Measurements from ENCODE around the gene SKAP1.
"Not testable (repeated sequence)": the region's sequence is repeated elsewhere in the genome, so short reads cannot be mapped to it uniquely, and the experiment has no call there.

The SKAP1 gene

DNA sequence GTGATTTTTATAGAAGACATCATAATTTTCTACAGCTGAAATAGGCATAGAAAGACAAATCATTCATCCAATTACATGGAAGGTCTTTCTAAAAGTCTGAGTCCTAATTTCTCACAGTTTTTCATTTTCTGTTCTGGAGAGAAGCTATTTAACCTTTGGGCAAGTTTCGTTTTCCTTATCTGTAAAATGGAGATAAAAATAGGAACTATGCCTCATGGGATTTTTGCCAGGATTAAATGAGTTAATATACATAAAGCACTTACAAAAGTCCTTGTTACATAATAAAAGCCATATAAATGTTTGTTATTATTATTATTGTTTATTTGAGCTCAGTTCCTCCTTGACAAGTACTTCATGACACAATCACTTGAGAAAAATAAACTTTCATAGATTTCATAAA is 121.4 kb downstream of the SKAP1 start:
- Mint-ChIP-seq H3K36me3 (no peaks in the 10 kb centered on the region), H3K4me3 (no peak overlapping the region), H3K9me3 (no peaks in the 10 kb centered on the region), H3K27ac (no peak overlapping the region), H3K4me1 (no peaks in the 10 kb centered on the region), H3K27me3 (peaks cover 37% of the 10 kb centered on the region)
- no peak for ATAC-seq

DNA sequence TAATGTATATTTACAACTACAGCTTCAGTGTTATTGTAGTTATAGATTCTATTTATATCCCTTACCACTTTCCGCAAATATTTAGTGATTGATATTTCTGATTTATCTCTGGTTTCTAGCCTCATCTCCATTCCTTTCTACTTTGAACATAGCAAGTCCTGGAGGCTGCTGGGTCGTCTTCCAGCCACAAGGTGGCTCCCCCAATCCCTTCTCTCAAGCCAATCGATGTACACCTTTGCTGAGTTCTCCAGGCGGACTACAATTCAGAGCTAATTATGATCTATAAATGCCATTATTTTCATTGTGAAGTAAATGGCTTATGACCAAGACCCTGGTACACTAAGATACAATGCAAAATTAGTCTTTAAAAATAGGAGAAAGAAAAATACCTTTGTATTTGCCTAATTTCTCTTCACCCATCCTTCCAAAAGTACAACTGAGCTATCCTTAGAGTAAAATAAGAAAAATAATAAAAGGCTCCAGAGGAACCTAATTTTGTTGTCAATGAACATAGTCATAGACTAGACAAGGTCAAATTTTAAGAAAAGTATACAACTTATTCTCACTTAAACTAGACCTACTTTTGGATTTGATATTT is 122.1 kb downstream of the SKAP1 start:
- Mint-ChIP-seq H3K9me3 (no peaks in the 10 kb centered on the region), H3K27me3 (peaks cover 37% of the 10 kb centered on the region), H3K36me3 (no peaks in the 10 kb centered on the region), H3K4me1 (no peaks in the 10 kb centered on the region), H3K27ac (no peak overlapping the region), H3K4me3 (no peak overlapping the region)
- peak; percentile 73 for ATAC-seq

GRCh38 chr17:48307255-48307654 is 122.8 kb downstream of the SKAP1 start:
- H3K27ac Mint-ChIP-seq: no peak overlapping the region
- no peak overlapping the region for H3K4me3 Mint-ChIP-seq
- no peaks in the 10 kb centered on the region for H3K4me1 Mint-ChIP-seq
- no peaks in the 10 kb centered on the region for H3K9me3 Mint-ChIP-seq
- peaks cover 37% of the 10 kb centered on the region for H3K27me3 Mint-ChIP-seq
- no peaks in the 10 kb centered on the region for H3K36me3 Mint-ChIP-seq
- ATAC-seq: no peak

DNA sequence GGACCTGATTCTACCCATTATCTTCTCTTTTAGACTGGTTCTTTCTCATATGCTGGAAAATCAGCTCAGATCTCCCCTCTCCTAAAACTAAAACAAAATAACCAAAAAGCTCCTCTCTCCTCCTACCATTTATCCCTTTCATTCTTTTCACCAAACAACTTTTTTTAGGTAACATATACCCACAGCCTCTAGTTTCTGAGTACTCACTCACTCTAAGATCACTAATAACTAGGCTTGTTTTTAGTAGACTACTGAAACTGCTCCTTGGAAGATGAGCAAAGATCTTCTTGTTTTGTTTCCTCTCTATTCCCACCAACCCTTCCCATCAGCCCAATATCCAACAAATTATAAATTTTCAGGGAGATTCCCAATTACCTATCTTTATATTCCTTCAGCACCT is 129.0 kb downstream of the SKAP1 start:
- Mint-ChIP-seq H3K27ac (no peak overlapping the region), H3K36me3 (no peaks in the 10 kb centered on the region), H3K27me3 (no peaks in the 10 kb centered on the region), H3K4me1 (peaks cover 11% of the 10 kb centered on the region), H3K4me3 (no peak overlapping the region), H3K9me3 (no peaks in the 10 kb centered on the region)
- no peak for ATAC-seq

DNA sequence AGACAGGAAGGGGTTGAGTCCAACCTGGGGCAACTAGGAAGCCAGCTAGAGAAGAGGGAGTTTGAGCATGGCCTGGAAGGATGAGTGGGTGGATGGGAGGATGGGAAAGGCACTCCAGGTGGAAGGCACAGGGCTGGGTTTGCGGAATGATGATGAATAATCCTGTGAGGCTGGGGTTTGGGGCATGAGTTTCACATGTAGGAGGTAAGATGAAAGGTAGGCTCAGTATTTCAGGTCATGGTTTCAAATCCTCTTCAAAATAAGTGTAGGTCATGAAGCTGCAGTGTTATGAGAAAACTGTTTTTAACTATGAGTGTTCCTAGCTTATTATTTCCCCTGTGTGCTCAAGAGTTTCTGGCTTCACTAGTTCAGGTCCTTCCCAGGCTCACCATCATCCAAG is 130.3 kb downstream of the SKAP1 start:
- Mint-ChIP-seq H3K9me3 (no peaks in the 10 kb centered on the region), H3K4me3 (no peak overlapping the region), H3K27ac (no peak overlapping the region), H3K27me3 (no peaks in the 10 kb centered on the region), H3K4me1 (peaks cover 23% of the 10 kb centered on the region), H3K36me3 (no peaks in the 10 kb centered on the region)
- peak; percentile 70 for ATAC-seq

GRCh38 chr17:48297825-48298224 is 132.2 kb downstream of the SKAP1 start:
- ATAC-seq: no peak
- no peaks in the 10 kb centered on the region for H3K36me3 Mint-ChIP-seq
- no peaks in the 10 kb centered on the region for H3K27me3 Mint-ChIP-seq
- no peak overlapping the region for H3K27ac Mint-ChIP-seq
- peaks cover 23% of the 10 kb centered on the region for H3K4me1 Mint-ChIP-seq
- H3K4me3 Mint-ChIP-seq: no peak overlapping the region
- no peaks in the 10 kb centered on the region for H3K9me3 Mint-ChIP-seq

- Mint-ChIP-seq H3K4me3 (no peak overlapping the region), H3K4me1 (peaks cover 23% of the 10 kb centered on the region), H3K9me3 (no peaks in the 10 kb centered on the region), H3K27me3 (no peaks in the 10 kb centered on the region), H3K27ac (no peak overlapping the region), H3K36me3 (no peaks in the 10 kb centered on the region)
- no peak for ATAC-seq
Measured at GRCh38 chr17:48296453-48296852, 133.6 kb downstream of the SKAP1 start.

- peak overlapping the region; percentile 76 for H3K4me3 Mint-ChIP-seq
- peak; percentile 71 for ATAC-seq
- no peaks in the 10 kb centered on the region for H3K27me3 Mint-ChIP-seq
- H3K27ac Mint-ChIP-seq: peak overlapping the region; percentile 86
- peaks cover 23% of the 10 kb centered on the region for H3K4me1 Mint-ChIP-seq
- no peaks in the 10 kb centered on the region for H3K36me3 Mint-ChIP-seq
- no peaks in the 10 kb centered on the region for H3K9me3 Mint-ChIP-seq
Measured at GRCh38 chr17:48295362-48296288, 134.4 kb downstream of the SKAP1 start.

DNA sequence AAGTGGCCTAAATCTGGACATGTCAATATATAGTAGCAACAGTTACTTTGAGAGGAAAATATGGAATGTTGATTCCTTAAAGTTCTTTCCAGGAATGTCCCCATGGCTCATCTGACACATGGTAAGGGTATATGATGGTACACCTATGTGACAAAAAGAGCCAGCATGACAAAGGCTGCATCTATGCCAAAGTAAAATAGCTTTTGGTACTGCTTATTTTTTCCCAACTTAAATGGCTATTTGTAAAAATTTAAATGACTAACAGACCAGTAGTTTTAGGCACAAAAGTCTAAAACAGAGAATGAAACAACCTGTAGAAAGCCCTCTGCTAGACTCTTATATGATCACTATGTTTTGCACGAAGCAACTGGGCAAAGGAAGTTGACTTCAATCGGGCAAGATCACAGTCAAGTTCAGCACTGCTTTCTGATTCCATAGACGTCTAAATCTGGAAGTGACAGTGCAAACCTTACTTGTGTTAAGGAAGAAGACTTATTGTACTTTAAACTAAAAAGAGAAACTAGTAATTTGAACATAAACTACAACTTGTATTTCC is 135.1 kb downstream of the SKAP1 start:
- Mint-ChIP-seq H3K9me3 (no peaks in the 10 kb centered on the region), H3K36me3 (no peaks in the 10 kb centered on the region), H3K4me1 (peaks cover 19% of the 10 kb centered on the region), H3K27ac (peak overlapping the region; percentile 86), H3K4me3 (peak overlapping the region; percentile 76), H3K27me3 (no peaks in the 10 kb centered on the region)
- peak; percentile 50 for ATAC-seq

GRCh38 chr17:48294020-48294805 is 135.8 kb downstream of the SKAP1 start:
- no peak for ATAC-seq
- no peaks in the 10 kb centered on the region for H3K36me3 Mint-ChIP-seq
- H3K9me3 Mint-ChIP-seq: no peaks in the 10 kb centered on the region
- H3K4me1 Mint-ChIP-seq: peaks cover 12% of the 10 kb centered on the region
- no peak overlapping the region for H3K4me3 Mint-ChIP-seq
- H3K27me3 Mint-ChIP-seq: no peaks in the 10 kb centered on the region
- H3K27ac Mint-ChIP-seq: peak overlapping the region; percentile 86

DNA sequence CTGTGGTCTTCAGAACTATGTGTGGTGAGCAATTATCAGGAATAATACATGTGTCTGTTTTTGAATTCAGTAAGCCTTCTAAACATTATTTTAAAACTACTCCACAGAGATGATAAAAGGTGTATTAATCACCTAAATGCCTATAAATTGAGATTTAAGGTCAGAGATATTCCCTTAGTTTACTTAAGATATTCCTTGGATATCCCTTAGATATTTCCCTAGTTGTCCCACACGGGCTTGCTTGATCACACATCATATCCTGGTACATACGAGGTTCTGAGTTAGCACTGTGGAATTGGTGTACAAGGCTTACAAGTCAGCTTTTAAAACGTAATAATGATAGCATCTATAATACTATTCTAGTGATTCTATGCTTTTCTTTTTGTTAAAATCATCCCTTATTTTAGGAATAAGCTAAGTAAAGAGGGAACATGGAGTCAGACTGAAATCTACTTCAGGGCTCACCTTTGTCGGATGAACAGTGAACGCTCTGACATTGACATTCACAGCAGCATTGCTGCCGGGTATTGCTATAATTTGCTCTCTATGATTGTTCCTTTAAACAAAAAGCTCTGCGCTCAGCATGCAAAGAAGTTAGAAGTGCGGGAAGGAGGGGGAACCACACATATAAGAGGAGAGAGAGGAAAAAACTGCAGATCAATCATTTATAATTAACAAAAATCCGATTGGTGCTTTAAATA is 136.5 kb downstream of the SKAP1 start:
- ATAC-seq: no peak
- Mint-ChIP-seq H3K27me3 (no peaks in the 10 kb centered on the region), H3K36me3 (no peaks in the 10 kb centered on the region), H3K4me1 (peaks cover 12% of the 10 kb centered on the region), H3K27ac (no peak overlapping the region), H3K9me3 (no peaks in the 10 kb centered on the region), H3K4me3 (no peak overlapping the region)

DNA sequence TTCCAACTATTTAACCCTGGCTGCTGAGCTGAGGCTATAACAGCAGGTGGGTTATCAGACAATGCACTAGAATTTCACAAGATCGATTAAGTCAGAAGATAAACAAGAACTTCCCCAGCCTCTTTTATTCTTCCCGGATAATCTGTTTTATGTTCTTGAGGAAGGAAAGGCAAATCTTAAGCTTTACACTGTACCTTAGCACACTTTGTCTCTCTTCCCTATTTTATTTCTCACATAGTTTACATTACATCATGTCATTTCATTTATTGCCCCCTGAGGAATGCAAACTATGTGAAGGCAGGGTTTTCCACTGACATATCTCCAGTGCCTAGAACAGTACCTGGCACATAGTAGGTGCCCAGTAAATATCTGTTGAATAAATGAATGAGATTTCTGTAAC is 139.6 kb downstream of the SKAP1 start:
- no peak for ATAC-seq
- Mint-ChIP-seq H3K9me3 (no peaks in the 10 kb centered on the region), H3K36me3 (no peaks in the 10 kb centered on the region), H3K27ac (no peak overlapping the region), H3K4me3 (no peak overlapping the region), H3K4me1 (peaks cover 6% of the 10 kb centered on the region), H3K27me3 (peaks cover 8% of the 10 kb centered on the region)

DNA sequence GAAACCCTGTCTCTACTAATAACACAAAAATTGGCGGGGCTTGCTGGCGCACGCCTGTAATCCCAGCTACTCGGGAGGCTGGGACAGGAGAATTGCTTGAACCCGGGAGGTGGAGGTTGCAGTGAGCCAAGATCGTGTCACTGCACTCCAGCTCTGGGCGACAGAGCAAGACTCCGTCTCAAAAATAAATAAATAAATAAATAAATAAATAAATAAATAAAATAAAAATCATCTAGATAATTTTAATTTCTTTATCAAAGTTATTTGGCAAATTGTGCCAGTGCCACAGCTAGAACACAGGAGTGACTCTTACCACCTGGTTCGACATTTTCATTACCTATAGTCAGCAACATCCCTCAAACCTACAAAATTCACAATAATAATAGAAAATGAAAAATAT is 143.1 kb downstream of the SKAP1 start:
- ATAC-seq, H3K36me3 Mint-ChIP-seq, H3K4me3 Mint-ChIP-seq, H3K9me3 Mint-ChIP-seq, H3K4me1 Mint-ChIP-seq, H3K27ac Mint-ChIP-seq: not testable (repeated sequence)
- H3K27me3 Mint-ChIP-seq: peaks cover 14% of the 10 kb centered on the region

DNA sequence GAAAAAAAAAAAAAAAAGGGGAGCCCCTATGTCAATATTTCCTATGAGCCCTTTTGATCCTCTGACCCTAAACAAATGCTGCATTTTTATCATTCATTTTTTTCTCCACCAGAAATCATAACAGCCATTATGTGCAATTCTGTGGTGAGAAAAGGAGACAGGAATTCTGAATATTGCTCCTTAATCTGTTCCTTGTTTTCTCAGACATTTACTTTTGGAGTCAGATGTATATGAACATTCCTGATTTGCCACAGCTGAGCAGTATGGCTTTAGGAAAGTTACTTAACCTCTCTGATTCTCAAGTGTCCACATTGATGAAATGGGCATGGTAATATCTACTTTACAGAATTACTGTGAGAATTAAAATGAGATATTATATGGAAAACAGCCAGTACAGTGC is 144.4 kb downstream of the SKAP1 start:
- Mint-ChIP-seq H3K36me3 (no peaks in the 10 kb centered on the region), H3K4me3 (no peak overlapping the region), H3K27ac (no peak overlapping the region), H3K9me3 (no peaks in the 10 kb centered on the region), H3K27me3 (peaks cover 14% of the 10 kb centered on the region), H3K4me1 (no peaks in the 10 kb centered on the region)
- no peak for ATAC-seq

- Mint-ChIP-seq H3K27ac (no peak overlapping the region), H3K4me1 (no peaks in the 10 kb centered on the region), H3K36me3 (no peaks in the 10 kb centered on the region), H3K27me3 (peaks cover 22% of the 10 kb centered on the region), H3K9me3 (no peaks in the 10 kb centered on the region), H3K4me3 (no peak overlapping the region)
- no peak for ATAC-seq
Measured at GRCh38 chr17:48283907-48284306, 146.1 kb downstream of the SKAP1 start.

Measured in stimulated activated memory B cell treated with anti-CD40 and anti-IgM and Interleukin-4, amounts not matched to agents 10 μg/mL and 1 μg/mL and 100 μg/mL, for 72 hours (primary cell).